ACHN (cell line): ENCODE measurements around the gene ADARB2.
"Not testable (repeated sequence)": the region's sequence is repeated elsewhere in the genome, so short reads cannot be mapped to it uniquely, and the experiment has no call there.

Experiments used
- DNase-seq: peaks from one replicate; pipeline ENCODE4 v3.0.0-alpha.2; 2015
- in situ Hi-C: cut with HindIII; loops from 2 replicates; pipeline ENCODE4 v1.10.0; 2017; ENCODE audit warnings: low sequenced_read_pairs, low pct_ligation_motif_present, low pct_unique_long_range_greater_than_20kb

ADARB2 gene

DNA sequence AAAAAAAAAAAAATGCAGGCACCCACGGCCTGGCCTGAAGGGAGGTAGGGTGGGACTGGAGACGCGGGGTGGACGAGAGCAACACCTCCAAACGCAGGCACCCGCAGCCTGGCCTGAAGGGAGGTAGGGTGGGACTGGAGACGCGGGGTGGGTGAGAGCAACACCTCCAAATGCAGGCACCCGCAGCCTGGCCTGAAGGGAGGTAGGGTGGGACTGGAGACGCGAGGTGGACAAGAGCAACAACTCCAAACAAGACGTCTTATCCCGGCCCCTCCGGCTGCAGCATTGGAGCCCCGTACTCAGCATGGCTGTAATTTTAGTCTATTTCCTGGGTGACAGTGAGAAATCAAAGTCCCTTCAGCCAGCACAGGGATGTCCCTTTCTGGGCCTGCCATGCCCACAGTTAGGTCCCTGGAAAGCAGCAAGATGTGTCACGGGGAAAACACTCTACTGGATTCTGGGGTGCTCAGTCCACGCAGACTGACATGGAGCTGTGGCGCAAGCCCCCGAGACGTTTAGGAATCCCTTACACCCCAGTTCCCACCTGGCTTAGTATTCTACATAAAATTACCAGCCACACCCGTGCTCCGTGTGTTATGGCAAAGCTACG is 561.3 kb downstream of the ADARB2 start:
- DNase-seq = no peak
- in situ Hi-C loops = no loop called here

DNA sequence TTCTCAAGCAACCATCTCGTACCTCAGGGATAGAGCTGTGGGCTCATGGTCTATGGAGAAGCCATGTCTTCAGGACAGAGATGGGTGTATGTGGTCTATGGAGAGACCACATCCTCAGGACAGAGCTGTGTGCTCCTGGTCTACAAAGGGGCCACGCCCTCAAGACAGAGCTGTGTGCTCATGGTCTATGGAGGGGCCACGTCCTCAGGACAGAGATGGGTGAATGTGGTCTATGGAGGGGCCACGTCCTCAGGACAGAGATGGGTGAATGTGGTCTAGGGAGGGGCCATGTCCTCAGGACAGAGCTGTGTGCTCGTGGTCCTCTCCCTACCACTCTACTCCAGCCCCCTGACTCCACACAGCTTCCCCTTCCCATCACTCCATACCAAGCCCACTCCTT is 563.3 kb downstream of the ADARB2 start:
- in situ Hi-C loops = no loop called here

GRCh38 chr10:1173091-1173490 is 564.2 kb downstream of the ADARB2 start:
- DNase-seq = no peak
- in situ Hi-C loops = no loop called here

More for the DNA sequence above, 563.3 kb downstream of the ADARB2 start:
- no peak for DNase-seq

DNA sequence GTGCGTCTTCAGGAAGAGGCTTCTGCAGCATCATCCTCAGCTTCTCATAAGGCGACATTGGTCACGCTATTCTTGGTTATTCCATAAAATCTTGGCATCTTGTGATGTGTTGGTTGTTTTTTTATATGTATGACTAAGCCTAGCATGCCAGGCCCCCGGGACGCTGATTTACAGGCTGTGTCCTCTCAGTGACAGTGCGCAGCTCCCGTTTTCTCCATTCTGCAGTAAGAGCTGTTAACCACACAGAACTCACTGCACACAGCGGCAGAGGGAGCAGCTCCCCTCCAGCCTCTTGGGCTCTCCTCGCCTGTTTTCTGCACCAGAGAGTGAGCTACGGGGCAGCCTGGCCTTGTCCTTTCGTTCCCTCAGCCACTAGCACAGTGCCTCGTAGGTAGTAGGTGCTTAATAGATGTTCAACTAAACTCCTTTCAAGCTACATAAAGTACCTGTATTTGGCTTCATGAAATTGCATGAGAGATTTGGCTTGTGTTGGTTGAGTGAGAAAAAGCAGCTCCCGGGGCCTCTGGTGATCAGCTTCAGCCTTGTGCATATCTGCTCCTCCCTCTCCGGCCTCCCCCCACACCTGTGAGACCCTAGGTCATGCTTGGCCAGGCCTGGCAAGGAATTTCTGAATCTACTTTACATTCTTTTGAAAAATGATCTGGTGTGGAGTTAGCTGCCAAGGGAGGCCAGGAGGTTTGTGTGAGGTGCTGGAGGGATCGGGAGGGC is 564.9 kb downstream of the ADARB2 start:
- DNase-seq = no peak
- in situ Hi-C loops = no loop called here

- in situ Hi-C loops = no loop called here
- DNase-seq = no peak
Measured at GRCh38 chr10:1171586-1171985, 565.7 kb downstream of the ADARB2 start.

DNA sequence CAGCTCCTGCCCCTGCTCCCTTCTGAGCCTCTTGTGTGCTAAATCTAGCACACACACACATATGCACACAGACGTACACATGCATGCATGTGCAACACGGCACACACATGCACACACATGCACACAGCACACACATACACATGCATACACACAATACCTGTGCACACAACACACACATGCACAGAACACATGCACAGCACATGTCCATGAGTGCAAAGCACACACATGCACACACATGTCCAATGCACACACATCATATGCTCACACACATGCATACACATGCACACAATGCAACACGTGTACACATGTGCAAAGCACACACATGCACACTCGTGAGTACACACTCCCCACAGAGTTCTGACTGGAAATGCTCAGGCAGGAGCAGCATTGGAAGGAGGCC is 566.1 kb downstream of the ADARB2 start:
- no peak for DNase-seq
- in situ Hi-C loops = no loop called here

DNA sequence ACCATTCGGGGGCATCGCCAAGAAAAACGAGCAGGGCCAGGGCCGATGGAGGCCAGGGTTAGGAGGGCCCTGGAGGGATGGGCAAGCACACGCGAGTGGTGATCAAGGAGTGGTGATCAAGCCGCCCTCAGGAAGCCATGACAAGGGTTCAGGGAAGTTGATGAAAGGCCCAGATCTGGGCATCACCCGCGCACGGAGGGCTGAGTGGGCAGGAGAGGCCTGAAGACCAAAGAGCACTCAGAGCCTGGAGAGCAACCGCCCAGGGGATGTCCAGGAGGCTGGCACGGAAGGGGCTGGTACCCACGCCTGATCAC is 566.5 kb downstream of the ADARB2 start:
- in situ Hi-C loops = no loop called here
- DNase-seq = no peak

DNA sequence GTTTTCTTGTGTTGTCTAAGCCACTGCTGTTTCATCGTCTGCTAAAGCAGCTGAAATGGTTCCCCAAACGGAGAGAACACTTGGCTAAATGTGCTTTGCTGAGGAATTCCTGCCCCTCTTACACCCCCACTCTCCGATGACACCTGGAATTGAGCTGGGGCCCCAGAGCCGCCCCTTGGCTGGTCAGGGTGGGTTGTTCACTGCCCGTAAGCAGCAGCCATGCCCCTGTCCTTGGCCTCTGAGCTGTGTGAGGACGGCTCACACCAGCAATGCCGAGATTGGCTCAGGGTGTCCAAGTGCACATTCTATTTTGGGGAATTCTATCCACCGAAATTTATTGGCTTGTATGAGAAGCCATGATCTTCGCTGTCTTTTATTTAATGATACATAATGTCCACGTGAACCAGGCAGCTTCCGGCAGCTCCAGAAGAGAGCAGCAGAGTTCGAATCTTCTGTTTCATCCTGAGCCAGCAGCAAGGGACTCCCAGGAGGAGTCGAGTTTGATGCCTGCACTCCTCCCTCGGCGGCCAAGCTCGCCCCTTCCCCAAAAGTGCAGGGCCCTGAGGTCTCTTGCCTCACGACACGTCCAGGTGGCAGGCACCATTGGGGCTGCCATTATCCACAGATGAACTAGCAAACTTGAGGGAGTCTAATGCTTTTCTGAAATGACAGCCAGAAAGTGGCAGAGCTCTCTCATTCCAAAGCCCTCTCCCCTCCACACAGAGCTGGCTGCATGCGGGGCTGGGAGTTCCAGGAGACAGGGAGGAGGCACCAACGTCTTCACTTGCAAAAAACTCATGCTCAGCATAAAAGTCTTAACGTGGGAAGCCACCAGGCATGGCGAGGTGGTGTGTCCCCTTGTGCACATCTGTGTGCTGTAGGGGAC is 567.1 kb downstream of the ADARB2 start:
- no peak for DNase-seq
- in situ Hi-C loops = no loop called here

- in situ Hi-C loops = no loop called here
- DNase-seq = no peak
Measured at GRCh38 chr10:1169186-1169885, 568.0 kb downstream of the ADARB2 start.

GRCh38 chr10:1168763-1169162 is 568.6 kb downstream of the ADARB2 start:
- DNase-seq = no peak
- in situ Hi-C loops = no loop called here

DNA sequence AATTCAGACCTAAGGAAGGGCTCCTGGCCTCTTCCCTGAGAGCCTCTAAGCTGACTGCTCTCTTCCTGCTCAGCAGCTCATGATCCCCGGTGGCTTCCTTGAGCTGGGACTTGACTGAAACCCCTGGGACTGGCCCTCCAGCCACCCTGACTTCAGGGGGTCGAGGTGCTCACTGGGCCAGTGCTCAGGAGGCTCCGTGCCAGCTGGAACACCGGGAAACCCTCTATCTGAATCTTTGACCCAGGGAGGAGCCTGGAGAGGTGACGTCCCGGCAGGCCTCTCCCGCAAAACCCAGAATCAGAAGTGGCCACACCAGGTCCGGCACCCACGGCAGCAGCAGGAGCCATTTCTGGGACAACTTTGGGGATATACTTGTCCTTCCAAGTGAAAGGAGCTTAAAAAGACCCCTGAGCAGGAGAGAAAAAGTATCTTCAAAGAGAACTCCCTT is 570.5 kb downstream of the ADARB2 start:
- no peak for DNase-seq
- in situ Hi-C loops = no loop called here

DNA sequence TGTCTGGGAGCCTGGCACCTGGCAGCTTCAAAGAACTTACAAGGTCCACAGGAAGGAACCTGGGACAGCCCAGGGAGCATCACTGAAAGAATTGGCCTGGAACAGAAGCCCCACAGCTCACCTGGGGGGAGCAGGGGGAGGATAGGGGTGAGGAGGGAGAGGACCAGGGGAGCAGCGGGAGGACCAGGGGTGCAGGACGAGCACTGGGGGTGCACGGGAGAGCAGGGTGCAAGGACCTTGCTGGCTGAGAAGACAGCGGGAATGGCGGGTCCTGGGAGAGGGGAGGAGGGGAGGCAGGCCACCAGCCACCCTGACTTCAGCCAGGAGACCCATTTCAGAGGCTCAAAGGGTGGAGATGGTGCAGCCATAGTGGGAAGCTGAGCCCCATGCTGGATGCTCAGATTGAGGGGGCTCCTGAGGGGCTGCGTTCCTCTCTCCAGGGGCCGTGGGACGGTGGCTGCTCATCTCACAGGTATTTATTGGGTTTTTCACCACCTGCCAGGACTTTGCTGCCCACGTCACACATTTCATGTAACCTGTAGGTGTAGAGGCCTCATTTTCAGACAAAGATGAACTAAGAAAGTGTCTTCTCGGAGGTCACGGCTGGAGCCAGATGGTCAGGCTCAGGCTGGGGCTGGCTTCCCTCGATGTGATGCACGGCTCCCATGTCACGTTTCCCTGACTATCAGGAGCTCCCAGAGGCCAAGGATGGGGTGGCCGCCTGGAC is 571.1 kb downstream of the ADARB2 start:
- DNase-seq = no peak
- in situ Hi-C loops = no loop called here

DNA sequence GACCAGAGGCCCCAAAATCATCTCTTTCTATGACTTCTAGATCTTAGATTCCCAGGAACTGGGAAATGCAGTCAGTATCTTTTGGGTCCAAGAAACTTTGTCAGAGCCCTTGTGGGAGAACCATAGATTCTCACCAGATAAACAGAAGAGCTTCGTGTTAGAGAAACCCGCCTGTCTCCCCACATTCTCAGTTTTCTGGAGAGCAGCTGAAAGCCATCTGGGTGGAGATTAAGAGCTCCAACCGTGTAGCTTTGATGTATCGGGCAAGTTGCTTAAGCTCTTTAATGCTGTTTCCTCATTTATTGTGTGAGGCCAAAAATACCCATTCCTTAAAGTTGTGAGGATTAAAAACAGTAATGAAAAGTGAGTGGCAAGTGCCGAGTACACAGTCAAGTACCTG is 573.5 kb downstream of the ADARB2 start:
- in situ Hi-C loops = no loop called here
- no peak for DNase-seq

GRCh38 chr10:1163204-1163660 is 574.1 kb downstream of the ADARB2 start:
- in situ Hi-C loops = no loop called here
- no peak for DNase-seq

DNA sequence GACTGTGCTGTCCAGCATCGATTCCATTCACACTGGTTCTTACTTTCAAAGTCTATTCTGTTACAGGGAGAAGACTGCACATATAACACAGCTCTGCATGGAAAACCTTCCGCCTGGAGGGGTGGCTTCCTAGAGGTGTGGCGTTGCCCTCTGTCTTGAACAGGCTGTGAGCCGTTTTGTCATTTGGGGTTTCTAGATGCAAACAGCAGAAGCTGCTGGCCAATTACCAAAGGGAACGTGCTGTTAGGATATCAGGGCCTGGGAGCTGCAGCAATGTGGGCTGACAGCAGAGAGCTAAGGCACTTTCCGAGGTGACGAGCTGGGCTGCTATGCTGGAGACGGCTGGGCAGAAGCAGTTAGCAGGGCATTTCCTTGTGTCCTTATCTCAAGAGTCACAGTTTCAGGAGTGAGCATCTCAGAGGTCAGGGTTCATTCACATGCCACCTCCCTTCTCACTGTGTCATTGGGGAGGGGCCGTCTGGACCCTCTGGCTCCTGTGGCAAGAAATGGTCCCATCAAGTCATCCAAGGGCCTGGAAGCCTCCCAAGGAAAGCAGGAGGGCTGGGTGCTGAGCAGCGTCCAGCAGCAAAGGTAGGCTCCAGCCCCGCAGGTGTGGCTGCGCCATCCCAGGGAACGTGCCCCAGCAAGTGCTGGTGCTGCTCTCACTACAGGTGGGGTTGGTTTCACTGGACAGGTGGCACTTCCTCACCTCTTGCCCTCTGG is 574.7 kb downstream of the ADARB2 start:
- in situ Hi-C loops = no loop called here
- no peak for DNase-seq

GRCh38 chr10:1161315-1161673 is 576.0 kb downstream of the ADARB2 start:
- in situ Hi-C loops, DNase-seq: not testable (repeated sequence)

DNA sequence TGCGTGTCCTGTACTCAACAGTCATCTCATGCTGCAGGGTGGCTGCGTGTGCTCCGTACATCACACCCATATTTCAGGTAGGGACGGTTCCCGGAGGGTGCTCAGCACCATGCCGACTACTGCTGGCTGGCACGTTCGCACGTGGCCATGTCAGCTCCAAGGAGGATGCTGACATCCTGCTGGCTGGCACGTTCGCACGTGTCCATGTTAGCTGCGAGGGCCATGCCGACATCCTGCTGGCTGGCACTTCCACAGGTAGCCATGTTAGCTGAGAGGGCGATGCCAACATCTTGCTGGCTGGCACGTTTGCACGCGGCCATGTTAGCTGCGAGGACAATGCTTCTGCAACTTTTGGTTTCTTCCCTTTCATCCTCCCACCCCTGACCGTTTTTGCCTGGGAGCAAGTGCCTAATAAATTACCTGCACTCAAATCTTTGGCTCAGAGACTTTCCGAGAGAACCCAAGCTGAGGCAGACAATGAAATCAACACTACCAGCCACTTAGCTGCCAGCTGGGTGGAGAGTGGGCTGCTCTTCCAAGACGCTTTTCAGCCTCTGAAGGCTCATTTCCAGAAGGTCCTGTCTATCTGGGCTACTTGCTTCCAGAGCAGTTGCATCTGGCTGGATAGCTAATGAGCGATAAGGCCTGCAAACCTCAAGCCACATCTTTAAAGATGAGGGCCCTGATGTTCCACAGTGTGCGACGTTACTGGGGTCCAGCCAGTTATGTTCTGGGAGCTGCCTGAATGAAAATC is 576.6 kb downstream of the ADARB2 start:
- DNase-seq = no peak
- in situ Hi-C loops = no loop called here
